BE2C (cell line): Measurements from ENCODE around the gene CSAG2.

Experiments used
- DNase-seq: peaks from one replicate; pipeline ENCODE4 v3.0.0-alpha.2; 2020
- H3K27me3 ChIP-seq: fragments of 250-450 bp; sonication (Bioruptor Pico); 2 replicates; pipeline ENCODE4 v1.5.1; 2020; ENCODE audit warnings: mild to moderate bottlenecking
- H3K36me3 ChIP-seq: fragments of 250-450 bp; sonication (Bioruptor Pico); 2 replicates; pipeline ENCODE4 v1.5.1; 2020; ENCODE audit warnings: mild to moderate bottlenecking
- H3K4me1 ChIP-seq: fragments of 250-450 bp; sonication (Bioruptor Pico); 2 replicates; pipeline ENCODE4 v1.5.1; 2020
- H3K4me3 ChIP-seq: 2 replicates; pipeline ENCODE4 v1.5.1; 2011; ENCODE audit warnings: low read depth, low read length
- H3K9me3 ChIP-seq: fragments of 250-450 bp; sonication (Bioruptor Pico); 2 replicates; pipeline ENCODE4 v1.5.1; 2020
- TF ChIP-seq, protein P1 (sequence below): IDR thresholded peaks from 2 replicates; pipeline ENCODE4 v1.5.1; 2012; ENCODE audit warnings: mild to moderate bottlenecking, low read depth, low read length

Gene CSAG2

GRCh38 chrX:152674135-152674534 is 34.9 kb downstream of the CSAG2 start:
- Histone ChIP-seq H3K4me3 (no peak overlapping the region), H3K36me3 (no peaks in the 10 kb centered on the region), H3K27me3 (no peaks in the 10 kb centered on the region), H3K9me3 (no peaks in the 10 kb centered on the region), H3K4me1 (no peaks in the 10 kb centered on the region)
- TF ChIP-seq, protein P1, sequence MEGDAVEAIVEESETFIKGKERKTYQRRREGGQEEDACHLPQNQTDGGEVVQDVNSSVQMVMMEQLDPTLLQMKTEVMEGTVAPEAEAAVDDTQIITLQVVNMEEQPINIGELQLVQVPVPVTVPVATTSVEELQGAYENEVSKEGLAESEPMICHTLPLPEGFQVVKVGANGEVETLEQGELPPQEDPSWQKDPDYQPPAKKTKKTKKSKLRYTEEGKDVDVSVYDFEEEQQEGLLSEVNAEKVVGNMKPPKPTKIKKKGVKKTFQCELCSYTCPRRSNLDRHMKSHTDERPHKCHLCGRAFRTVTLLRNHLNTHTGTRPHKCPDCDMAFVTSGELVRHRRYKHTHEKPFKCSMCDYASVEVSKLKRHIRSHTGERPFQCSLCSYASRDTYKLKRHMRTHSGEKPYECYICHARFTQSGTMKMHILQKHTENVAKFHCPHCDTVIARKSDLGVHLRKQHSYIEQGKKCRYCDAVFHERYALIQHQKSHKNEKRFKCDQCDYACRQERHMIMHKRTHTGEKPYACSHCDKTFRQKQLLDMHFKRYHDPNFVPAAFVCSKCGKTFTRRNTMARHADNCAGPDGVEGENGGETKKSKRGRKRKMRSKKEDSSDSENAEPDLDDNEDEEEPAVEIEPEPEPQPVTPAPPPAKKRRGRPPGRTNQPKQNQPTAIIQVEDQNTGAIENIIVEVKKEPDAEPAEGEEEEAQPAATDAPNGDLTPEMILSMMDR: no peak
- no peak for DNase-seq

DNA sequence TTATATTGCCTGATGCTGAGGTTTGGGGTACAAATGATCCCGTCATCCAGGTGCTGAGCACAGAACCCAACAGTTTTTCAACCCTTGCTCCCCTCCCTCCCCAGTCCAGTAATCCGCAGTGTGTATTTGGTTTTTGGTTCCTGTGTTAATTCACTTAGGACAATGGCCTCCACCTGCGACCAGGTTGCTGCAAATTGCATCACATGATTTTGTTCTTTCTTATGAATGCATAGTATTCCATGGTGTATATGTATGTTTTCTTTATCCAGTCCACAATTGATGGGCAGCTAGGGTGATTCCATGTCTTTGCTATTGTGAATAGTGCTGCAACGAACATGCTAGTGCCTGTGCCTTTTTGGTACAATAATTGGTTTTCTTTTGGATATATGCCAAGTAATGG is 46.0 kb downstream of the CSAG2 start:
- DNase-seq: no peak
- TF ChIP-seq, protein P1: no peak
- Histone ChIP-seq H3K9me3 (no peaks in the 10 kb centered on the region), H3K4me1 (no peaks in the 10 kb centered on the region), H3K36me3 (no peaks in the 10 kb centered on the region), H3K27me3 (no peaks in the 10 kb centered on the region), H3K4me3 (no peak overlapping the region)

- H3K9me3 ChIP-seq: no peaks in the 10 kb centered on the region
- H3K36me3 ChIP-seq: no peaks in the 10 kb centered on the region
- H3K4me3 ChIP-seq: no peak overlapping the region
- H3K27me3 ChIP-seq: no peaks in the 10 kb centered on the region
- TF ChIP-seq, protein P1: peak; percentile 29
- DNase-seq: no peak
- no peaks in the 10 kb centered on the region for H3K4me1 ChIP-seq
Observed at GRCh38 chrX:152658302-152658701, 50.8 kb downstream of the CSAG2 start.
